Astrocyte (in vitro differentiated cells and primary cell): ENCODE measurements around the gene ZC3H15. TPM values are rescaled to one million over a fixed set of nuclear protein-coding genes. Genes with fewer than 3 reads are reported as not detected.

Experiments
- DNase-seq: peaks from one replicate; pipeline ENCODE4 v3.0.0-alpha.2; 2010; ENCODE audit warnings: low read depth
- FAIRE-seq: peaks from 2 replicates; lab custom pipeline; 2011; peaks lifted over from hg19 to GRCh38; lab: Jason Lieb, UNC
- H2AFZ ChIP-seq: 2 replicates; pipeline ENCODE4 v1.6.0; 2012; ENCODE audit warnings: low read depth, low read length, inconsistent platforms
- H3K27ac ChIP-seq: 2 replicates; pipeline ENCODE4 v1.5.1; 2011; ENCODE audit warnings: low read depth, low read length, inconsistent platforms
- H3K27me3 ChIP-seq: 2 replicates; pipeline ENCODE4 v1.6.0; 2011; ENCODE audit warnings: low read length, inconsistent platforms; ENCODE audit not compliant: insufficient read depth
- H3K36me3 ChIP-seq: 2 replicates; pipeline ENCODE4 v1.5.1; 2011; ENCODE audit warnings: low read length, inconsistent platforms; ENCODE audit not compliant: insufficient read depth
- H3K4me1 ChIP-seq: 2 replicates; pipeline ENCODE4 v1.5.1; 2011; ENCODE audit warnings: low read length, inconsistent platforms; ENCODE audit not compliant: insufficient read depth
- H3K4me2 ChIP-seq: 2 replicates; pipeline ENCODE4 v1.6.0; 2012; ENCODE audit warnings: low read length, inconsistent platforms
- H3K4me3 ChIP-seq: 2 replicates; pipeline ENCODE4 v1.5.1; 2011; ENCODE audit warnings: low read depth, mild to moderate bottlenecking, low read length, inconsistent platforms; ENCODE audit not compliant: insufficient read depth
- H3K79me2 ChIP-seq: 2 replicates; pipeline ENCODE4 v1.6.0; 2012; ENCODE audit warnings: mild to moderate bottlenecking, low read length, inconsistent platforms; ENCODE audit not compliant: insufficient read depth
- H3K9ac ChIP-seq: 2 replicates; pipeline ENCODE4 v1.6.0; 2012; ENCODE audit warnings: mild to moderate bottlenecking, low read length, inconsistent platforms
- H3K9me3 ChIP-seq: 2 replicates; pipeline ENCODE4 v1.5.1; 2012; ENCODE audit warnings: low read depth, mild to moderate bottlenecking, low read length, inconsistent platforms; ENCODE audit not compliant: insufficient read depth
- H4K20me1 ChIP-seq: 2 replicates; pipeline ENCODE4 v1.6.0; 2012; ENCODE audit warnings: low read length, inconsistent platforms; ENCODE audit not compliant: insufficient read depth
- H3K27ac Mint-ChIP-seq: one replicate; pipeline ENCODE4 v1.8.0; 2021; ENCODE audit warnings: mild to moderate bottlenecking, mixed read lengths; ENCODE audit not compliant: unreplicated experiment
- H3K27me3 Mint-ChIP-seq: one replicate; pipeline ENCODE4 v1.8.0; 2021; ENCODE audit warnings: low read depth, mixed read lengths; ENCODE audit not compliant: unreplicated experiment
- H3K36me3 Mint-ChIP-seq: one replicate; pipeline ENCODE4 v1.8.0; 2021; ENCODE audit warnings: low read depth, mixed read lengths; ENCODE audit not compliant: unreplicated experiment
- H3K4me1 Mint-ChIP-seq: one replicate; pipeline ENCODE4 v1.8.0; 2021; ENCODE audit warnings: low read depth, mixed read lengths; ENCODE audit not compliant: unreplicated experiment
- H3K4me3 Mint-ChIP-seq: one replicate; pipeline ENCODE4 v1.8.0; 2021; ENCODE audit warnings: mild to moderate bottlenecking, moderate library complexity, mixed read lengths; ENCODE audit not compliant: unreplicated experiment
- H3K9me3 Mint-ChIP-seq: one replicate; pipeline ENCODE4 v1.8.0; 2021; ENCODE audit warnings: mild to moderate bottlenecking, mixed read lengths; ENCODE audit not compliant: unreplicated experiment
- EZH2 ChIP-seq: IDR thresholded peaks from 2 replicates; pipeline ENCODE4 v1.6.1; 2012; ENCODE audit warnings: mild to moderate bottlenecking, low read length, inconsistent platforms; ENCODE audit not compliant: insufficient read depth
- total RNA-seq: library from RNA; stranded (reverse); gene quantifications from 2 replicates; pipeline ENCODE4 v1.2.1, GENCODE V29; 2021
- TF ChIP-seq, protein P1 (sequence below): IDR thresholded peaks from 2 replicates; pipeline ENCODE4 v1.5.1; 2011; ENCODE audit warnings: low read depth, mild to moderate bottlenecking, inconsistent platforms, low read length, moderate library complexity; ENCODE audit not compliant: insufficient read depth

ZC3H15 gene
- total RNA-seq, 1 donor from 2014 or later = 76.4 TPM

DNA sequence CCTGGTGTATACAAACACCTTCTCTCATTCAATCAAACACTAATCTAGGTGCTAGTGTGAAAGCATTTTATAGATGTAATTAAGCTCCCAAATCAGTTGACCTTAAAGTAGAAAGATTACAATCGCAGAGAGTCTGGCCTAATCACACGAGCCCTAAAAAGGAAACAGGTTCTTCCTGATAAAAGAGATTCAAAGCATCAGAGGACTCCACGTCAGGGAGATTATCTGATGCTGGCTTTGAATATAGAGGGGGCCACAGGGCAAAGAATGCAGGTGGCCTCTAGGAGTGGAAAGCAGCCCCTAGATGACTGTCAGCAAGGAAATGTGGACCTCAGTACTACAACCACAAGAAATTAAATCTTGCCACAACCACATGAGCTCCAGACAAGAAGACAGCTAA, 28.2 kb upstream of the ZC3H15 start:
- no peaks in the 10 kb centered on the region for H3K79me2 ChIP-seq
- no peak overlapping the region for H3K4me3 Mint-ChIP-seq
- H4K20me1 ChIP-seq = no peaks in the 10 kb centered on the region
- no peak overlapping the region for H3K4me2 ChIP-seq
- no peaks in the 10 kb centered on the region for H3K36me3 Mint-ChIP-seq
- H3K9ac ChIP-seq = no peak overlapping the region
- no peaks in the 10 kb centered on the region for H3K9me3 ChIP-seq
- peaks cover 10% of the 10 kb centered on the region for H3K4me1 ChIP-seq
- no peaks in the 10 kb centered on the region for H3K4me1 Mint-ChIP-seq
- H3K27me3 Mint-ChIP-seq = no peaks in the 10 kb centered on the region
- H3K4me3 ChIP-seq = no peak overlapping the region
- H3K27me3 ChIP-seq = no peaks in the 10 kb centered on the region
- DNase-seq = peak; percentile 16
- H2AFZ ChIP-seq = no peak overlapping the region
- H3K9me3 Mint-ChIP-seq = no peaks in the 10 kb centered on the region
- H3K27ac Mint-ChIP-seq = no peak overlapping the region
- FAIRE-seq = no peak
- no peak overlapping the region for H3K27ac ChIP-seq
- H3K36me3 ChIP-seq = no peaks in the 10 kb centered on the region
- TF ChIP-seq, protein P1, sequence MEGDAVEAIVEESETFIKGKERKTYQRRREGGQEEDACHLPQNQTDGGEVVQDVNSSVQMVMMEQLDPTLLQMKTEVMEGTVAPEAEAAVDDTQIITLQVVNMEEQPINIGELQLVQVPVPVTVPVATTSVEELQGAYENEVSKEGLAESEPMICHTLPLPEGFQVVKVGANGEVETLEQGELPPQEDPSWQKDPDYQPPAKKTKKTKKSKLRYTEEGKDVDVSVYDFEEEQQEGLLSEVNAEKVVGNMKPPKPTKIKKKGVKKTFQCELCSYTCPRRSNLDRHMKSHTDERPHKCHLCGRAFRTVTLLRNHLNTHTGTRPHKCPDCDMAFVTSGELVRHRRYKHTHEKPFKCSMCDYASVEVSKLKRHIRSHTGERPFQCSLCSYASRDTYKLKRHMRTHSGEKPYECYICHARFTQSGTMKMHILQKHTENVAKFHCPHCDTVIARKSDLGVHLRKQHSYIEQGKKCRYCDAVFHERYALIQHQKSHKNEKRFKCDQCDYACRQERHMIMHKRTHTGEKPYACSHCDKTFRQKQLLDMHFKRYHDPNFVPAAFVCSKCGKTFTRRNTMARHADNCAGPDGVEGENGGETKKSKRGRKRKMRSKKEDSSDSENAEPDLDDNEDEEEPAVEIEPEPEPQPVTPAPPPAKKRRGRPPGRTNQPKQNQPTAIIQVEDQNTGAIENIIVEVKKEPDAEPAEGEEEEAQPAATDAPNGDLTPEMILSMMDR = no peak
- no peak for TF ChIP-seq EZH2

DNA sequence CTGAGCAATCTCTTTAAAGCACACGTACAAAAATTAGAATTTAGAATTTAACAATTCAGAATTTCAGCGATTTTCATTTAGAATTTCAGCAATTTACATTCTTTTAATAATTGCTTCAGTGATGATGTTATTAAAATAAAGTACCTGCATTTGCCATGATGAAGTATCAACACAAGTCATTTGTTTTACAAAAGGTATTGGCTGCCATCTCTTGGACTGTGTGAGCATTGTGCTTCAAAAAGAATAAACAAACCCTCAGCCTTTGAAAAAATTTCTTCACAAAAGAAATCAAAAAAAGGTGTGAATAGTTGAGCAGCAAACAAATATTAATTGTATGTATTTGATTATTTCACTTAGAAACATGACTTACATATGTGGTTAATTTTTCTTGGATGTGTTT, 27.1 kb upstream of the ZC3H15 start:
- H3K36me3 ChIP-seq = no peaks in the 10 kb centered on the region
- no peak for FAIRE-seq

DNA sequence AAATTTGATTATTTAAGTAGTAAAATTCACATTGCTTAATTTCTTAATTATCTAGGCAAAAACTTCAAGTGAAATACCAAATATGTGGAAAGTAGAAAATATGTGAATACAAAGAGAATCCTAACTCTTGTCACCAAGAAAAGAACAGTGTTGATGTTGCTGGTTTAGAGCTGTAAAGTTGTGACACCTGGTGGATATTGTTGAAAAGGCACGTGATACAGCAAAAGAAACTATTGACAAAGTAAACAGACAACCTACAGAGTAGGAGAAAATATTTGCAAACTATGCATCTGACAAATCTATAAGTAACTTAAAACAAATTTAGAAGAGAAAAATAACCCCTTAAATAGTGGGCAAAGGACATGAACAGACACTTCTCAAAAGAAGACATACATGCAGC, 25.6 kb upstream of the ZC3H15 start:
- no peaks in the 10 kb centered on the region for H3K9me3 ChIP-seq

More for the DNA sequence above, 27.1 kb upstream of the ZC3H15 start:
- Mint-ChIP-seq H3K27me3 (no peaks in the 10 kb centered on the region), H3K36me3 (no peaks in the 10 kb centered on the region), H3K4me3 (no peak overlapping the region), H3K4me1 (no peaks in the 10 kb centered on the region), H3K27ac (no peak overlapping the region), H3K9me3 (no peaks in the 10 kb centered on the region)
- H3K4me1 ChIP-seq = peaks cover 10% of the 10 kb centered on the region
- DNase-seq = peak; percentile 7
- no peaks in the 10 kb centered on the region for H4K20me1 ChIP-seq
- TF ChIP-seq, protein P1 = peak; percentile 41
- TF ChIP-seq EZH2 = no peak
- no peaks in the 10 kb centered on the region for H3K9me3 ChIP-seq
- no peaks in the 10 kb centered on the region for H3K79me2 ChIP-seq
- no peak overlapping the region for H3K27ac ChIP-seq
- no peak overlapping the region for H3K4me3 ChIP-seq
- no peak overlapping the region for H3K9ac ChIP-seq
- H3K4me2 ChIP-seq = no peak overlapping the region
- no peaks in the 10 kb centered on the region for H3K27me3 ChIP-seq
- no peak overlapping the region for H2AFZ ChIP-seq

More for the DNA sequence above, 25.6 kb upstream of the ZC3H15 start:
- no peaks in the 10 kb centered on the region for H3K4me1 Mint-ChIP-seq
- Histone ChIP-seq H3K4me2 (no peak overlapping the region), H3K79me2 (no peaks in the 10 kb centered on the region), H3K36me3 (no peaks in the 10 kb centered on the region), H3K4me3 (no peak overlapping the region), H4K20me1 (no peaks in the 10 kb centered on the region), H3K4me1 (peaks cover 10% of the 10 kb centered on the region), H3K9ac (no peak overlapping the region), H2AFZ (no peak overlapping the region), H3K27me3 (no peaks in the 10 kb centered on the region), H3K27ac (no peak overlapping the region)
- no peaks in the 10 kb centered on the region for H3K27me3 Mint-ChIP-seq
- no peaks in the 10 kb centered on the region for H3K9me3 Mint-ChIP-seq
- TF ChIP-seq, protein P1 = peak; percentile 43
- TF ChIP-seq EZH2 = no peak
- no peaks in the 10 kb centered on the region for H3K36me3 Mint-ChIP-seq
- FAIRE-seq = no peak
- no peak overlapping the region for H3K27ac Mint-ChIP-seq
- peak; percentile 12 for DNase-seq
- no peak overlapping the region for H3K4me3 Mint-ChIP-seq
